ENCODE results near the gene MTA1. TPM values are rescaled to one million over a fixed set of nuclear protein-coding genes. Genes with fewer than 3 reads are reported as not detected.
A peak's percentile ranks its signal among the peaks of the same experiment; 100 is the strongest.

Gene MTA1
- total RNA-seq, 4 donors from 2014 or later = 67.5 to 213 (median 95.3) TPM

GRCh38 chr14:105394714-105395537, 24.7 kb upstream of the MTA1 start:
- peaks cover 0 to 39% (median 18%) of the 10 kb centered on the region in 4 donors for H3K4me1 ChIP-seq
- H3K27ac ChIP-seq = no peak overlapping the region
- no peak for TF ChIP-seq POLR2A (IDR thresholded peaks at IDR 0.05)
- no peak for TF ChIP-seq CTCF (IDR thresholded peaks at IDR 0.05)
- TF ChIP-seq EP300 (IDR thresholded peaks at IDR 0.05) = no peak
- DNase-seq (ENCODE audit: low spot score in 2 of 2) = no peak
- 68 to 81% methylated on average over 25 of the region's 25 CpGs for WGBS, 2 donors
- H3K36me3 ChIP-seq = peaks cover 0 to 65% (median 0%) of the 10 kb centered on the region in 3 donors
- H3K9me3 ChIP-seq = no peaks in the 10 kb centered on the region
- no peak overlapping the region for H3K4me3 ChIP-seq
- no peaks in the 10 kb centered on the region for H3K27me3 ChIP-seq

DNA sequence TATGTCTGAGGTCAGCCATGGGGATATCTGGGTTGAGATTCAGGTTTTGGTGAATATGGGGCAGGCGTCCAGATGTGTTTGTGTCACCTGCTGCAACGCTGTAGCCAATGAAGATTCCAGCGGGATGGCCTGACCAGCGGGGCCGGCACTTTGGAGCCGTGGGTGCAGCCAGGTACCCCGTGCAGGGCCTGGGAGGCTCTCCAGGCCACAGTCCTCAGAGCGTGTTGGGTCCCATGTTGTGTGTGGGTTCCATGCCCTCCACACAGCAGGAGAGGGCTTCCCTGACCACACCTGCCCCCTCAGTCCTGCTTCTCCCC, 24.1 kb upstream of the MTA1 start:
- WGBS, 2 donors = 93 to 94% methylated on average over 8 of the region's 8 CpGs
- H3K4me1 ChIP-seq = peaks cover 0 to 33% (median 12%) of the 10 kb centered on the region in 4 donors
- DNase-seq (ENCODE audit: low spot score in 2 of 2) = no peak
- no peak overlapping the region for H3K4me3 ChIP-seq
- TF ChIP-seq POLR2A (IDR thresholded peaks at IDR 0.05) (no peak), EP300 (IDR thresholded peaks at IDR 0.05) (no peak), CTCF (IDR thresholded peaks at IDR 0.05) (no peak)
- peaks cover 0 to 67% (median 4%) of the 10 kb centered on the region in 3 donors for H3K36me3 ChIP-seq
- H3K9me3 ChIP-seq = peaks cover 0 to under 1% (median 0%) of the 10 kb centered on the region in 4 donors
- no peaks in the 10 kb centered on the region for H3K27me3 ChIP-seq
- H3K27ac ChIP-seq = no peak overlapping the region

- Histone ChIP-seq H3K27me3 (no peaks in the 10 kb centered on the region), H3K36me3 (peaks cover 0 to 64% (median 10%) of the 10 kb centered on the region in 3 donors), H3K4me3 (peak overlapping the region; percentile 61 to 100 (median 93)), H3K27ac (peak overlapping the region in 3 of 4 donors; percentile 86 to 95 (median 87)), H3K9me3 (peaks cover 0 to 15% (median 0%) of the 10 kb centered on the region in 4 donors), H3K4me1 (peaks cover 0 to 28% (median 12%) of the 10 kb centered on the region in 4 donors)
- WGBS, 2 donors = 50 to 55% methylated on average over 9 to 13 of the region's 13 CpGs
- no peak for DNase-seq (ENCODE audit: low spot score in 2 of 2)
- TF ChIP-seq POLR2A (IDR thresholded peaks at IDR 0.05) (no peak), CTCF (IDR thresholded peaks at IDR 0.05) (no peak), EP300 (IDR thresholded peaks at IDR 0.05) (no peak)
Observed at GRCh38 chr14:105397350-105397931, 22.2 kb upstream of the MTA1 start.

DNA sequence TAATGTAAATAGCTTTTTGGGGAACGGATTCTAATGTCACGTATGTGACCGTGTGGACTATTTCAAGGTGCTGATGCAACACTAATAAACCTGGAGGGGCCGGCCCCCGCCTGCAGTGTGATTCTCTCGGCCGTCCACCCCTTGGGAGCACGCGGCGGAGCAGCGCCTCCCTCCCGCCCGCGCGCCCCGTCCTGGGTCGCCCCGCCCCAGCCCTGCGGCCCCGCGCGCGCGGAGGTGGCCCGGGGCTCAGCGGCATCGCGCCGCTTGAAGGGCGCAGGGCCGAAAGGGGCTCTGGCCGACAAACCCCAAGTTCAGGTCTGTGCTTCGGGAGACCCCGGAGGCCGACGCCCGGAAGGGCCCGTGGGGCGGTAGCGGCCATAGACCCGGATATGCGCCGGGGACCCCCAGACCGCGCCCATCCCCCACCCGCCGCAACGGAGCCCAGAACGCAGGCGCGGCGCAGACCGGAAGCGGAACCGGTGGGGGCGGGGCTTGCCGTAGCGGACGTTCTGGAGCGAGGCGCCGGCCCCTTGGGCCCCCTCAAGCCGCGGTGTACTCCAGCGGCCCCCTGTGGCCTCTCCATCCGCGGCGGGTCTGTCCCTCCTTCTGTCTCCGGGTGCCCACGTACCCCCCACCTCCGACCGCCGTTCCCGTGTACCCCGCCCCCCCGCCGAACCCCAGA, 21.4 kb upstream of the MTA1 start, which contains the start of gene TEX22:
Gene TEX22, plus strand, starts transcription at position 495 of the 682 bp plus-strand sequence. CDS start 803 bp downstream, outside the sequence.
- Histone ChIP-seq H3K9me3 (peaks cover 0 to 15% (median 0%) of the 10 kb centered on the region in 4 donors), H3K4me1 (peaks cover 0 to 28% (median 12%) of the 10 kb centered on the region in 4 donors), H3K4me3 (peak within 1 kb of the TSS; percentile 61 to 100 (median 93)), H3K36me3 (peaks cover 0 to 57% (median 10%) of the 10 kb centered on the region in 3 donors), H3K27me3 (no peaks in the 10 kb centered on the region), H3K27ac (peak within 1 kb of the TSS; percentile 64 to 95 (median 86))
- peak; percentile 82 to 86 for DNase-seq (ENCODE audit: low spot score in 2 of 2)
- WGBS, 2 donors = 0 to 1% methylated on average over 36 to 48 of the region's 77 CpGs
- TF ChIP-seq CTCF (IDR thresholded peaks at IDR 0.05) (peak in 4 of 5 experiments; percentile 12 to 54 (median 28)), POLR2A (IDR thresholded peaks at IDR 0.05) (peak; percentile 32 to 73), EP300 (IDR thresholded peaks at IDR 0.05) (peak; percentile 80 to 86)
